HCT116 (cell line): ENCODE results near the gene ARHGAP8.

Experiments
- EZH2 ChIP-seq: fragments of 200-600 bp; sonication (generic); IDR thresholded peaks from 2 replicates; pipeline ENCODE4 v1.6.1; 2017; ENCODE audit warnings: antibody characterized with exemption, mixed run types
- EZH2phosphoT487 ChIP-seq: fragments of 200-600 bp; IDR thresholded peaks from 2 replicates; pipeline ENCODE4 v1.6.1; 2018; ENCODE audit warnings: antibody characterized with exemption, borderline replicate concordance
- FOSL1 ChIP-seq: IDR thresholded peaks from 2 replicates; pipeline ENCODE4 v1.6.1; 2012; ENCODE audit warnings: low read depth
- JUND ChIP-seq: IDR thresholded peaks from 2 replicates; pipeline ENCODE4 v1.6.1; 2012
- POLR2A ChIP-seq: IDR thresholded peaks from 2 replicates; pipeline ENCODE4 v1.7.0; 2011; ENCODE audit warnings: borderline replicate concordance; ENCODE audit not compliant: insufficient read depth, insufficient read length; ENCODE audit errors: extremely low read depth
- POLR2AphosphoS5 ChIP-seq: IDR thresholded peaks from 2 replicates; pipeline ENCODE4 v1.6.1; 2011; ENCODE audit warnings: mild to moderate bottlenecking, low read depth, low read length, moderate library complexity
- SP1 ChIP-seq: IDR thresholded peaks from 2 replicates; pipeline ENCODE4 v1.6.1; 2012; ENCODE audit warnings: low read depth
- YY1 ChIP-seq: IDR thresholded peaks from 2 replicates; pipeline ENCODE4 v1.6.1; 2011; ENCODE audit warnings: low read length, low read depth, moderate library complexity, mild to moderate bottlenecking; ENCODE audit not compliant: insufficient replicate concordance; ENCODE audit errors: extremely low read depth
- TF ChIP-seq, protein P1 (sequence below), 3 experiments: fragments of 200-600 bp in 1 of 3; sonication (generic) in 1 of 3; IDR thresholded peaks in 2 of 3; conservative IDR thresholded peaks in 1 of 3; 2 replicates each; pipeline ENCODE4 v1.5.1; 2012 to 2017; ENCODE audit warnings: low read depth in 2 of 3, low read length in 2 of 3, antibody characterized with exemption in 1 of 3, borderline replicate concordance in 1 of 3, control low read depth in 1 of 3, mild to moderate bottlenecking in 1 of 3, mixed read lengths in 1 of 3, mixed run types in 1 of 3, moderate library complexity in 1 of 3; ENCODE audit not compliant: insufficient read depth in 1 of 3
- TF ChIP-seq, protein P2 (sequence below): IDR thresholded peaks from 2 replicates; pipeline ENCODE4 v1.6.1; 2012; ENCODE audit warnings: low read depth

- TF ChIP-seq, protein P1, sequence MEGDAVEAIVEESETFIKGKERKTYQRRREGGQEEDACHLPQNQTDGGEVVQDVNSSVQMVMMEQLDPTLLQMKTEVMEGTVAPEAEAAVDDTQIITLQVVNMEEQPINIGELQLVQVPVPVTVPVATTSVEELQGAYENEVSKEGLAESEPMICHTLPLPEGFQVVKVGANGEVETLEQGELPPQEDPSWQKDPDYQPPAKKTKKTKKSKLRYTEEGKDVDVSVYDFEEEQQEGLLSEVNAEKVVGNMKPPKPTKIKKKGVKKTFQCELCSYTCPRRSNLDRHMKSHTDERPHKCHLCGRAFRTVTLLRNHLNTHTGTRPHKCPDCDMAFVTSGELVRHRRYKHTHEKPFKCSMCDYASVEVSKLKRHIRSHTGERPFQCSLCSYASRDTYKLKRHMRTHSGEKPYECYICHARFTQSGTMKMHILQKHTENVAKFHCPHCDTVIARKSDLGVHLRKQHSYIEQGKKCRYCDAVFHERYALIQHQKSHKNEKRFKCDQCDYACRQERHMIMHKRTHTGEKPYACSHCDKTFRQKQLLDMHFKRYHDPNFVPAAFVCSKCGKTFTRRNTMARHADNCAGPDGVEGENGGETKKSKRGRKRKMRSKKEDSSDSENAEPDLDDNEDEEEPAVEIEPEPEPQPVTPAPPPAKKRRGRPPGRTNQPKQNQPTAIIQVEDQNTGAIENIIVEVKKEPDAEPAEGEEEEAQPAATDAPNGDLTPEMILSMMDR (IDR thresholded peaks at IDR 0.05 in 2 of 3, conservative IDR thresholded peaks at IDR 0.05 in 1 of 3; ENCODE audit: borderline replicate concordance in 1 of 3, insufficient read depth in 1 of 3, low read depth in 2 of 3, low read length in 2 of 3) = no peak
- TF ChIP-seq EZH2 (no peak), YY1 (no peak), POLR2AphosphoS5 (no peak), POLR2A (no peak), EZH2phosphoT487 (no peak), SP1 (no peak), JUND (no peak), FOSL1 (no peak)
- TF ChIP-seq, protein P2, sequence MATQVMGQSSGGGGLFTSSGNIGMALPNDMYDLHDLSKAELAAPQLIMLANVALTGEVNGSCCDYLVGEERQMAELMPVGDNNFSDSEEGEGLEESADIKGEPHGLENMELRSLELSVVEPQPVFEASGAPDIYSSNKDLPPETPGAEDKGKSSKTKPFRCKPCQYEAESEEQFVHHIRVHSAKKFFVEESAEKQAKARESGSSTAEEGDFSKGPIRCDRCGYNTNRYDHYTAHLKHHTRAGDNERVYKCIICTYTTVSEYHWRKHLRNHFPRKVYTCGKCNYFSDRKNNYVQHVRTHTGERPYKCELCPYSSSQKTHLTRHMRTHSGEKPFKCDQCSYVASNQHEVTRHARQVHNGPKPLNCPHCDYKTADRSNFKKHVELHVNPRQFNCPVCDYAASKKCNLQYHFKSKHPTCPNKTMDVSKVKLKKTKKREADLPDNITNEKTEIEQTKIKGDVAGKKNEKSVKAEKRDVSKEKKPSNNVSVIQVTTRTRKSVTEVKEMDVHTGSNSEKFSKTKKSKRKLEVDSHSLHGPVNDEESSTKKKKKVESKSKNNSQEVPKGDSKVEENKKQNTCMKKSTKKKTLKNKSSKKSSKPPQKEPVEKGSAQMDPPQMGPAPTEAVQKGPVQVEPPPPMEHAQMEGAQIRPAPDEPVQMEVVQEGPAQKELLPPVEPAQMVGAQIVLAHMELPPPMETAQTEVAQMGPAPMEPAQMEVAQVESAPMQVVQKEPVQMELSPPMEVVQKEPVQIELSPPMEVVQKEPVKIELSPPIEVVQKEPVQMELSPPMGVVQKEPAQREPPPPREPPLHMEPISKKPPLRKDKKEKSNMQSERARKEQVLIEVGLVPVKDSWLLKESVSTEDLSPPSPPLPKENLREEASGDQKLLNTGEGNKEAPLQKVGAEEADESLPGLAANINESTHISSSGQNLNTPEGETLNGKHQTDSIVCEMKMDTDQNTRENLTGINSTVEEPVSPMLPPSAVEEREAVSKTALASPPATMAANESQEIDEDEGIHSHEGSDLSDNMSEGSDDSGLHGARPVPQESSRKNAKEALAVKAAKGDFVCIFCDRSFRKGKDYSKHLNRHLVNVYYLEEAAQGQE = no peak
These were observed 29.8 kb upstream of the ARHGAP8 start for GRCh38 chr22:44722611-44723010.
